Medulla oblongata (tissue), 1 donor: ENCODE results near the gene LUZP2.
"Not testable (repeated sequence)": the region's sequence is repeated elsewhere in the genome, so short reads cannot be mapped to it uniquely, and the experiment has no call there.

Source experiments
- DNase-seq: peaks from one replicate; pipeline ENCODE4 v3.0.0-alpha.2; 2015; ENCODE audit errors: extremely low spot score

LUZP2 gene

GRCh38 chr11:24820541-24820940 lies 323.7 kb downstream of the LUZP2 start:
- DNase-seq: no peak

- no peak for DNase-seq
These were observed 332.2 kb downstream of the LUZP2 start for GRCh38 chr11:24828938-24829605.

- DNase-seq: no peak
These were observed 336.7 kb downstream of the LUZP2 start for GRCh38 chr11:24833573-24833972.

- no peak for DNase-seq
These were observed 340.3 kb downstream of the LUZP2 start for GRCh38 chr11:24837112-24837511.

- DNase-seq: no peak
These were observed 345.5 kb downstream of the LUZP2 start for GRCh38 chr11:24842308-24842707.

- no peak for DNase-seq
These were observed 347.6 kb downstream of the LUZP2 start for GRCh38 chr11:24844406-24844805.

GRCh38 chr11:24848857-24849256 lies 352.0 kb downstream of the LUZP2 start:
- DNase-seq: no peak

- no peak for DNase-seq
These were observed 359.1 kb downstream of the LUZP2 start for GRCh38 chr11:24855951-24856350.

GRCh38 chr11:24859801-24860300 lies 363.0 kb downstream of the LUZP2 start:
- DNase-seq: no peak

GRCh38 chr11:24861440-24861839 lies 364.6 kb downstream of the LUZP2 start:
- no peak for DNase-seq

- DNase-seq: no peak
These were observed 369.9 kb downstream of the LUZP2 start for GRCh38 chr11:24866743-24867142.

- DNase-seq: no peak
These were observed 373.2 kb downstream of the LUZP2 start for GRCh38 chr11:24870048-24870447.

- no peak for DNase-seq
These were observed 375.3 kb downstream of the LUZP2 start for GRCh38 chr11:24872186-24872585.

GRCh38 chr11:24872651-24873311 lies 375.9 kb downstream of the LUZP2 start:
- DNase-seq: no peak

- DNase-seq: no peak
These were observed 384.1 kb downstream of the LUZP2 start for GRCh38 chr11:24880962-24881361.

GRCh38 chr11:24885580-24886173 lies 388.8 kb downstream of the LUZP2 start:
- no peak for DNase-seq

GRCh38 chr11:24886880-24887619 lies 390.2 kb downstream of the LUZP2 start:
- no peak for DNase-seq

GRCh38 chr11:24890426-24890825 lies 393.6 kb downstream of the LUZP2 start:
- no peak for DNase-seq

- DNase-seq: not testable (repeated sequence)
These were observed 395.1 kb downstream of the LUZP2 start for GRCh38 chr11:24891845-24892492.

GRCh38 chr11:24896118-24896835 lies 399.4 kb downstream of the LUZP2 start:
- DNase-seq: no peak

GRCh38 chr11:24900514-24900913 lies 403.7 kb downstream of the LUZP2 start:
- no peak for DNase-seq
